MM.1S (cell line): Measurements from ENCODE around the gene CALML3.
"Not testable (repeated sequence)": the region's sequence is repeated elsewhere in the genome, so short reads cannot be mapped to it uniquely, and the experiment has no call there.

Source experiments
- DNase-seq: peaks from one replicate; pipeline ENCODE4 v3.0.0-alpha.2; 2015
- H2AFZ ChIP-seq: fragments of 300-600 bp; sonication (generic); 2 replicates; pipeline ENCODE4 v1.6.0; 2016; ENCODE audit warnings: antibody characterized with exemption, low read length
- H3F3A ChIP-seq: fragments of 300-600 bp; sonication (generic); 2 replicates; pipeline ENCODE4 v1.6.1; 2016; ENCODE audit warnings: mild to moderate bottlenecking, antibody characterized with exemption, low read length, moderate library complexity, mixed read lengths; ENCODE audit not compliant: insufficient read depth
- H3K27ac ChIP-seq: fragments of 300-600 bp; sonication (generic); 2 replicates; pipeline ENCODE4 v1.5.1; 2016; ENCODE audit warnings: mild to moderate bottlenecking, low read length
- H3K27me3 ChIP-seq: fragments of 300-600 bp; sonication (generic); replicated peaks from 2 replicates; pipeline ENCODE4 v1.6.0; 2016; ENCODE audit warnings: low read length; ENCODE audit not compliant: insufficient read depth
- H3K36me3 ChIP-seq: fragments of 300-600 bp; sonication (generic); replicated peaks from 2 replicates; pipeline ENCODE4 v1.6.1; 2016; ENCODE audit warnings: mild to moderate bottlenecking, low read length, mixed read lengths; ENCODE audit not compliant: insufficient read depth
- H3K4me1 ChIP-seq: fragments of 300-600 bp; sonication (generic); 2 replicates; pipeline ENCODE4 v1.6.1; 2016; ENCODE audit warnings: low read length, mixed read lengths
- H3K4me2 ChIP-seq: fragments of 300-600 bp; sonication (generic); 2 replicates; pipeline ENCODE4 v1.6.0; 2016; ENCODE audit warnings: low read depth, low read length
- H3K4me3 ChIP-seq: fragments of 300-600 bp; sonication (generic); 2 replicates; pipeline ENCODE4 v1.5.1; 2016; ENCODE audit warnings: low read length, mixed read lengths
- H3K79me2 ChIP-seq: fragments of 300-600 bp; sonication (generic); 2 replicates; pipeline ENCODE4 v1.6.1; 2016; ENCODE audit warnings: mixed run types, low read length, mixed read lengths
- H3K9ac ChIP-seq: fragments of 300-600 bp; sonication (generic); 2 replicates; pipeline ENCODE4 v1.6.1; 2016; ENCODE audit warnings: low read length, mixed read lengths
- H3K9me2 ChIP-seq: fragments of 300-600 bp; sonication (generic); replicated peaks from 2 replicates; pipeline ENCODE4 v1.6.1; 2016; ENCODE audit warnings: mild to moderate bottlenecking, low read length, mixed read lengths; ENCODE audit not compliant: insufficient read depth
- H3K9me3 ChIP-seq: fragments of 300-600 bp; sonication (generic); replicated peaks from 2 replicates; pipeline ENCODE4 v1.6.1; 2016; ENCODE audit warnings: mild to moderate bottlenecking, low read length, mixed read lengths; ENCODE audit not compliant: insufficient read depth
- H4K20me1 ChIP-seq: fragments of 300-600 bp; sonication (generic); 2 replicates; pipeline ENCODE4 v1.6.1; 2016; ENCODE audit warnings: mild to moderate bottlenecking, low read length, moderate library complexity, mixed read lengths; ENCODE audit not compliant: insufficient read depth
- EZH2 ChIP-seq: fragments of 300-600 bp; sonication (generic); optimal IDR thresholded peaks from 2 replicates; pipeline ENCODE3; 2017; ENCODE audit warnings: low read depth, mild to moderate bottlenecking, antibody characterized with exemption, low read length, mixed read lengths
- EZH2phosphoT487 ChIP-seq: fragments of 300-600 bp; sonication (generic); IDR thresholded peaks from 2 replicates; pipeline ENCODE4 v1.6.1; 2018; ENCODE audit warnings: antibody characterized with exemption, low read length
- TF ChIP-seq, protein P1 (sequence below): fragments of 300-600 bp; sonication (generic); IDR thresholded peaks from 2 replicates; pipeline ENCODE4 v1.5.1; 2016; ENCODE audit warnings: antibody characterized with exemption, low read length, mixed read lengths

The CALML3 gene

DNA sequence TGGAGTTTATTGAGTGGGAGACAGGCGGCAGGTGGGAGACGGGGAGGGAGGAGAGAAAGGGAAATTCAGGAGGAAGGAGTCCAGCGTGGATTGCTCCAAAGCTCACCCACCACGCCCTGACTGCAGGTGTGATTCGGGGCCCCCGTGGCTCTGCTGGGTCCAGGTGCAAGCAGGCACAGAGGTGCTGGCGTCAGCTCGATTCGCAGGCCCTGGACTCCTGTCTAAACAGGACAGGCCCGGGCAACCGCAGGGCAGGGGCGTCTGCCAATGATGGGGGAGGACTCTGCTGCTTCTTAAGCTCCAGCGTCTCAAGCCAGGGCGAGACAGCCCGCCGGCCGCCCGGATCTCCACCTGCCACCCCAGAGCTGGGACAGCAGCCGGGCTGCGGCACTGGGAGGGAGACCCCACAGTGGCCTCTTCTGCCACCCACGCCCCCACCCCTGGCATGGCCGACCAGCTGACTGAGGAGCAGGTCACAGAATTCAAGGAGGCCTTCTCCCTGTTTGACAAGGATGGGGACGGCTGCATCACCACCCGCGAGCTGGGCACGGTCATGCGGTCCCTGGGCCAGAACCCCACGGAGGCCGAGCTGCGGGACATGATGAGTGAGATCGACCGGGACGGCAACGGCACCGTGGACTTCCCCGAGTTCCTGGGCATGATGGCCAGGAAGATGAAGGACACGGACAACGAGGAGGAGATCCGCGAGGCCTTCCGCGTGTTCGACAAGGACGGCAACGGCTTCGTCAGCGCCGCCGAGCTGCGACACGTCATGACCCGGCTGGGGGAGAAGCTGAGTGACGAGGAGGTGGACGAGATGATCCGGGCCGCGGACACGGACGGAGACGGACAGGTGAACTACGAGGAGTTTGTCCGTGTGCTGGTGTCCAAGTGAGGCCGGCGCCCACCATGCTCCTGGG is at the start of gene CALML3:
CALML3 (plus strand) TSS at position 321 of the 920 bp plus-strand sequence; CDS start at position 446, 125 bp downstream.
- H3K27ac ChIP-seq, result no peak within 1 kb of the TSS
- no peaks in the 10 kb centered on the region for H3K79me2 ChIP-seq
- no peaks in the 10 kb centered on the region for H3K9me3 ChIP-seq
- H3K36me3 ChIP-seq, result no peaks in the 10 kb centered on the region
- no peak for DNase-seq
- no peak within 1 kb of the TSS for H3K4me2 ChIP-seq
- TF ChIP-seq, protein P1, sequence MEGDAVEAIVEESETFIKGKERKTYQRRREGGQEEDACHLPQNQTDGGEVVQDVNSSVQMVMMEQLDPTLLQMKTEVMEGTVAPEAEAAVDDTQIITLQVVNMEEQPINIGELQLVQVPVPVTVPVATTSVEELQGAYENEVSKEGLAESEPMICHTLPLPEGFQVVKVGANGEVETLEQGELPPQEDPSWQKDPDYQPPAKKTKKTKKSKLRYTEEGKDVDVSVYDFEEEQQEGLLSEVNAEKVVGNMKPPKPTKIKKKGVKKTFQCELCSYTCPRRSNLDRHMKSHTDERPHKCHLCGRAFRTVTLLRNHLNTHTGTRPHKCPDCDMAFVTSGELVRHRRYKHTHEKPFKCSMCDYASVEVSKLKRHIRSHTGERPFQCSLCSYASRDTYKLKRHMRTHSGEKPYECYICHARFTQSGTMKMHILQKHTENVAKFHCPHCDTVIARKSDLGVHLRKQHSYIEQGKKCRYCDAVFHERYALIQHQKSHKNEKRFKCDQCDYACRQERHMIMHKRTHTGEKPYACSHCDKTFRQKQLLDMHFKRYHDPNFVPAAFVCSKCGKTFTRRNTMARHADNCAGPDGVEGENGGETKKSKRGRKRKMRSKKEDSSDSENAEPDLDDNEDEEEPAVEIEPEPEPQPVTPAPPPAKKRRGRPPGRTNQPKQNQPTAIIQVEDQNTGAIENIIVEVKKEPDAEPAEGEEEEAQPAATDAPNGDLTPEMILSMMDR, result no peak
- TF ChIP-seq EZH2phosphoT487 (no peak), EZH2 (no peak)
- H3K27me3 ChIP-seq, result no peaks in the 10 kb centered on the region
- H3K9me2 ChIP-seq, result no peaks in the 10 kb centered on the region
- no peak within 1 kb of the TSS for H3K9ac ChIP-seq
- no peak within 1 kb of the TSS for H2AFZ ChIP-seq
- H4K20me1 ChIP-seq, result no peaks in the 10 kb centered on the region
- no peaks in the 10 kb centered on the region for H3F3A ChIP-seq
- no peak within 1 kb of the TSS for H3K4me3 ChIP-seq
- H3K4me1 ChIP-seq, result no peaks in the 10 kb centered on the region

DNA sequence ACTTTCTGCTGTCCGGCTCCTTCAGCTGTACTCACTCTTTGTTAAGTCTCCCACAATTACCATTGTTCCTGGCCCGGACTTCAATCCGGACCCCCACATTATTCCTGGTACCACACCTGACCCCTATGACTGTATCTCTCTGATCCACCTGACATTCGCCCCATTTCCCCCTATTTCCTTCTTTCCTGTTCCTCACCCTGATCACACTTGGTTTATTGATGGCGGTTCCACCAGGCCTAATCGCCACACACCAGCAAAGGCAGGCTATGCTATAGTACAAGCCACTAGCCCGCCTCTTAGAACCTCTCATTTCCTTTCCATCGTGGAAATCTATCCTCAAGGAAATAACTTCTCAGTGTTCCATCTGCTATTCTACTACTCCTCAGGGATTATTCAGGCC is 49.7 kb upstream of the CALML3 start:
- H3K4me3 ChIP-seq, H3K4me1 ChIP-seq, H3K4me2 ChIP-seq, H4K20me1 ChIP-seq, H3K9ac ChIP-seq, H3K27ac ChIP-seq, H3K9me3 ChIP-seq, H3K79me2 ChIP-seq, H3K27me3 ChIP-seq, DNase-seq, H2AFZ ChIP-seq, H3K9me2 ChIP-seq, H3F3A ChIP-seq, H3K36me3 ChIP-seq: not testable (repeated sequence)

DNA sequence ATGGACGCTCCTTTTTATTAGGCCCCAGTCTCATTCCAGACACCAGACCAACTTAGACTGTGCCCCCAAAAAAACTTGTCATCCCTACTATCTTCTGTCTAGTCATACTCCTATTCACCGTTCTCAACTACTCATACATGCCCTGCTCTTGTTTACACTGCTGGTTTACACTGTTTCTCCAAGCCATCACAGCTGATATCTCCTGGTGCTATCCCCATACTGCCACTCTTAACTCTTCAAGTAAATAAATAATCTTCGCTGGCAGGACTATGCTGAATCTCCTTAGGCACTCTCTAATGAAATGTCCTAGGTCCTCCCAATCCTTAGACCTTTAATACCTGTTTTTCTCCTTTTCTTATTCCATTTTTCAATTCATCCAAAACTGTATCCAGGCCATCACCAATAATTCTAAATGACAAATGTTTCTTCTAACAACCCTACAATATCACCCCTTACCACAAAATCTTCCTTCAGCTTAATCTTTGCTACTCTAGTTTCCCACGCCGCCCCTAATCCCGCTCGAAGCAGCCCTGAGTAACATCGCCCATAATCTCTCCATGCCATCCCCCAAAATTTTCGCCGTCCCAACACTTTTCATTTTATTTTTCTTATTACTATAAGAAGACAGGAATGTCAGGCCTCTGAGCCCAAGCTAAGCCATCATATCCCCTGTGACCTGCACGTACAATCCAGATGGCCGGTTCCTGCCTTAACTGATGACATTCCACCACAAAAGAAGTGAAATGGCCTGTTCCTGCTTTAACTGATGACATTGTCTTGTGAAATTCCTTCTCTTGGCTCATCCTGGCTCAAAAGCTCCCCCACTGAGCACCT is 48.6 kb upstream of the CALML3 start:
- H3K79me2 ChIP-seq, H3K9ac ChIP-seq, H3F3A ChIP-seq, H3K4me1 ChIP-seq, H3K9me2 ChIP-seq, DNase-seq, H3K4me3 ChIP-seq, H4K20me1 ChIP-seq, H3K27me3 ChIP-seq, H3K4me2 ChIP-seq, H3K36me3 ChIP-seq, H3K27ac ChIP-seq, H2AFZ ChIP-seq, H3K9me3 ChIP-seq: not testable (repeated sequence)

DNA sequence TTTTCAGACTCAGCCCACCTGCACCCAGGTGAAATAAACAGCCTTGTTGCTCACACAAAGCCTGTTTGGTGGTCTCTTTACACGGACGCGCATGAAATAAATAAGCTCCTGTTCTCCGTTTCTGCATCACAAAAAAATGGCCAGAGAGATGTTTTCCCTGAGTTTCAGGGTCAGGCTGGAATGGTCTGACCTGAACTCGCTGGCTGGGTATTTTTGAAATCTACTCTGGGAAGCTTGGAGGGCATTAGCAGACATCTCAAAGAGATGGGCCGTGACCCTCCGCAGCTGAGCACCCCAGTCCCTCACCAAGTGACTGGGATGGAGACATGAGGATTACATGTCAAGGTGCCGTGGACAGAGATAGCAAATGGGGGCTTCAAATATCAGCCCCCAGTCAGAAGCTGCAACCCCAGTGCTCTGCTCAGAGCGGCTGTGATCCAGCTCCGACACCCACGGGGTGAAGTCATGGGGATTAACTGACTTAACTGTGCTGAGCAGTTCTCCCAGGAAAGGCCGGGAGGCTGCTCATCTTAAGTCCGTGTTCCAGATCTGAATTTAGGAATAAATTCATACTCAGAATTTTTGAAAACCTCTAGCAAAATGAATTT is 47.7 kb upstream of the CALML3 start:
- Histone ChIP-seq H3K4me3 (no peak overlapping the region), H3K4me2 (no peak overlapping the region), H4K20me1 (no peaks in the 10 kb centered on the region), H3K36me3 (no peaks in the 10 kb centered on the region), H3K27ac (no peak overlapping the region), H3K4me1 (no peaks in the 10 kb centered on the region), H3K9ac (no peak overlapping the region), H3F3A (no peaks in the 10 kb centered on the region), H3K27me3 (no peaks in the 10 kb centered on the region), H3K79me2 (no peaks in the 10 kb centered on the region), H2AFZ (no peak overlapping the region), H3K9me2 (no peaks in the 10 kb centered on the region), H3K9me3 (no peaks in the 10 kb centered on the region)
- TF ChIP-seq EZH2 (no peak), EZH2phosphoT487 (no peak)
- TF ChIP-seq, protein P1, result no peak
- DNase-seq, result no peak
